ENCODE data around the gene PTPRO.

GRCh38 chr12:15468911-15469310 is 146.6 kb downstream of the PTPRO start:
- TF ChIP-seq POLR2A (IDR thresholded peaks at IDR 0.05; ENCODE audit: extremely low read depth, insufficient read length), result no peak
- no peak for TF ChIP-seq CTCF (IDR thresholded peaks at IDR 0.05; ENCODE audit: low read depth, low read length)

All from NB4 (cell line).